OCI-LY3 (cell line): Measurements from ENCODE around the gene SULT4A1.

Experiments used
- EZH2phosphoT487 ChIP-seq: fragments of 200-600 bp; shearing (Covaris generic); IDR thresholded peaks from 2 replicates; pipeline ENCODE4 v1.6.1; 2018; ENCODE audit warnings: antibody characterized with exemption, mixed run types, low read depth
- TF ChIP-seq, protein P1 (sequence below): fragments of 200-600, 300-600 bp; sonication (generic); IDR thresholded peaks from 2 replicates; pipeline ENCODE4 v1.5.1; 2014; ENCODE audit warnings: antibody characterized with exemption, low read length, low read depth

DNA sequence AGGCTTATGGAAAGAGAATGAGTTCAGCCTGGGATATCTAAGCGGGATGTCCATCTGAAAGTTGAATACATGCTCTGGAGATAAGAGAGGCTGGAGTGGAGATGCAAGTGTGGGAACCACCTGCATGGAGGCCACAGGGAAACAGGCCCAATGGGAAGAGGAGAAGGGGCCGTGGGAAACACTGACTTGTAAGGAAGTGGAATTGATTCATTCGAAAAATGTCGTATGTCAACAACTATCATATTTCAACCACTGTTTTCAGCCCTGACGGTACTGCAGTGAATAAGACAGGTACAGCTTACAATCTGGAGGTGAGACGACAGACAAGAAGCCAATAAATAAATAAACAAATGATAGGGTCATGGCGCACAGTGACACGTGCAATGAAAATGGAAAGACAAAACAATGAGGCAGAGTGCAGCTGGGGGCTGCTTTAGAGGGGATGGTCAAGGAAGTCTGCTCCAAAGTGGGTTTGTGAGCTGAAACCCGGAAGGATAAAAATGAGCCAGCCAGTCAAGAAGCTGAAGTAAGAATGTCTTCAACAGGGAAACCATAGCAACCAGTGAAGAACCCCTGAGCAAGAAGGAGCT lies 86.1 kb downstream of the SULT4A1 start:
- TF ChIP-seq, protein P1, sequence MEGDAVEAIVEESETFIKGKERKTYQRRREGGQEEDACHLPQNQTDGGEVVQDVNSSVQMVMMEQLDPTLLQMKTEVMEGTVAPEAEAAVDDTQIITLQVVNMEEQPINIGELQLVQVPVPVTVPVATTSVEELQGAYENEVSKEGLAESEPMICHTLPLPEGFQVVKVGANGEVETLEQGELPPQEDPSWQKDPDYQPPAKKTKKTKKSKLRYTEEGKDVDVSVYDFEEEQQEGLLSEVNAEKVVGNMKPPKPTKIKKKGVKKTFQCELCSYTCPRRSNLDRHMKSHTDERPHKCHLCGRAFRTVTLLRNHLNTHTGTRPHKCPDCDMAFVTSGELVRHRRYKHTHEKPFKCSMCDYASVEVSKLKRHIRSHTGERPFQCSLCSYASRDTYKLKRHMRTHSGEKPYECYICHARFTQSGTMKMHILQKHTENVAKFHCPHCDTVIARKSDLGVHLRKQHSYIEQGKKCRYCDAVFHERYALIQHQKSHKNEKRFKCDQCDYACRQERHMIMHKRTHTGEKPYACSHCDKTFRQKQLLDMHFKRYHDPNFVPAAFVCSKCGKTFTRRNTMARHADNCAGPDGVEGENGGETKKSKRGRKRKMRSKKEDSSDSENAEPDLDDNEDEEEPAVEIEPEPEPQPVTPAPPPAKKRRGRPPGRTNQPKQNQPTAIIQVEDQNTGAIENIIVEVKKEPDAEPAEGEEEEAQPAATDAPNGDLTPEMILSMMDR = no peak
- no peak for TF ChIP-seq EZH2phosphoT487
